ENCODE measurements around the gene NFXL1. TPM values are rescaled to one million over a fixed set of nuclear protein-coding genes. Genes with fewer than 3 reads are reported as not detected.

NFXL1 gene
- total and polyA plus RNA-seq, 3 donors from 2014 or later, result 26.9 to 35.3 (median 27.5) TPM

GRCh38 chr4:47942081-47942819 lies 27.9 kb upstream of the NFXL1 start:
- intact Hi-C loops (cut with DNase I; ENCODE audit: low total_unique reads), result no loop called here
- H3K9me3 ChIP-seq, result no peaks in the 10 kb centered on the region
- H3K4me3 ChIP-seq, result no peak overlapping the region
- TF ChIP-seq CTCF (IDR thresholded peaks at IDR 0.05) (no peak), POLR2A (IDR thresholded peaks at IDR 0.05) (no peak)
- H3K27ac ChIP-seq, result no peak overlapping the region
- H3K4me1 ChIP-seq, result no peaks in the 10 kb centered on the region
- WGBS, 2 donors, result 75 to 77% methylated on average over 10 of the region's 10 CpGs
- no peak for DNase-seq
- H3K36me3 ChIP-seq (ENCODE audit: low read depth, missing control alignments), result no peaks in the 10 kb centered on the region
- no peaks in the 10 kb centered on the region for H3K27me3 ChIP-seq

GRCh38 chr4:47939456-47939855 lies 25.1 kb upstream of the NFXL1 start:
- Histone ChIP-seq H3K36me3 (ENCODE audit: low read depth, missing control alignments) (no peaks in the 10 kb centered on the region), H3K9me3 (no peaks in the 10 kb centered on the region), H3K27me3 (no peaks in the 10 kb centered on the region), H3K4me1 (no peaks in the 10 kb centered on the region), H3K27ac (no peak overlapping the region), H3K4me3 (no peak overlapping the region)
- TF ChIP-seq POLR2A (IDR thresholded peaks at IDR 0.05) (no peak), CTCF (IDR thresholded peaks at IDR 0.05) (no peak)
- intact Hi-C loops (cut with DNase I; ENCODE audit: low total_unique reads), result no loop called here
- 85 to 96% methylated on average over 5 of the region's 5 CpGs for WGBS, 2 donors
- DNase-seq, result no peak

GRCh38 chr4:47936336-47936735 lies 22.0 kb upstream of the NFXL1 start:
- H3K27ac ChIP-seq, result no peak overlapping the region
- no peak for DNase-seq
- intact Hi-C loops (cut with DNase I; ENCODE audit: low total_unique reads), result no loop called here
- no peak for TF ChIP-seq POLR2A (IDR thresholded peaks at IDR 0.05)
- TF ChIP-seq CTCF (IDR thresholded peaks at IDR 0.05), result no peak
- H3K4me1 ChIP-seq, result no peaks in the 10 kb centered on the region
- 92 to 93% methylated on average over 6 of the region's 6 CpGs for WGBS, 2 donors
- no peaks in the 10 kb centered on the region for H3K36me3 ChIP-seq (ENCODE audit: low read depth, missing control alignments)
- no peaks in the 10 kb centered on the region for H3K27me3 ChIP-seq
- H3K4me3 ChIP-seq, result no peak overlapping the region
- no peaks in the 10 kb centered on the region for H3K9me3 ChIP-seq

GRCh38 chr4:47933840-47934239 lies 19.5 kb upstream of the NFXL1 start:
- no peaks in the 10 kb centered on the region for H3K36me3 ChIP-seq (ENCODE audit: low read depth, missing control alignments)
- no peak overlapping the region for H3K27ac ChIP-seq
- TF ChIP-seq POLR2A (IDR thresholded peaks at IDR 0.05) (no peak), CTCF (IDR thresholded peaks at IDR 0.05) (peak; percentile 5 to 57 (median 37))
- no peaks in the 10 kb centered on the region for H3K27me3 ChIP-seq
- no peaks in the 10 kb centered on the region for H3K9me3 ChIP-seq
- intact Hi-C loops (cut with DNase I; ENCODE audit: low total_unique reads), result no loop called here
- H3K4me3 ChIP-seq, result no peak overlapping the region
- DNase-seq, result no peak
- WGBS, 2 donors, result 23 to 27% methylated on average over 4 of the region's 4 CpGs
- H3K4me1 ChIP-seq, result peaks cover 4% of the 10 kb centered on the region

Data from testis (tissue), 3 donors.